Kidney tubule cell (primary cell): ENCODE measurements around the gene TJP3.
"Not testable (repeated sequence)": the region's sequence is repeated elsewhere in the genome, so short reads cannot be mapped to it uniquely, and the experiment has no call there.

Experiments
- DNase-seq: peaks from one replicate; pipeline ENCODE4 v3.0.0-alpha.2; 2018; ENCODE audit warnings: low spot score

Gene TJP3

GRCh38 chr19:3708207-3708931 is at the start of gene TJP3:
Gene TJP3, plus strand, starts transcription at chr19:3708384. Its CDS starts 20,049 bp downstream, at chr19:3728433.
- DNase-seq, result peak; percentile 47

- no peak for DNase-seq
Measured at GRCh38 chr19:3658870-3659745, 49.1 kb upstream of the TJP3 start.

GRCh38 chr19:3659746-3660112 is 48.5 kb upstream of the TJP3 start:
- DNase-seq, result no peak

- DNase-seq, result no peak
Measured at GRCh38 chr19:3660493-3661219, 47.5 kb upstream of the TJP3 start.

GRCh38 chr19:3661284-3662238 is 46.6 kb upstream of the TJP3 start:
- DNase-seq, result no peak

- DNase-seq, result no peak
Measured at GRCh38 chr19:3663838-3664237, 44.3 kb upstream of the TJP3 start.

GRCh38 chr19:3664879-3665642 is 43.1 kb upstream of the TJP3 start:
- no peak for DNase-seq

- peak; percentile 28 for DNase-seq
Measured at GRCh38 chr19:3665681-3666544, 42.3 kb upstream of the TJP3 start.

GRCh38 chr19:3666545-3666856 is 41.7 kb upstream of the TJP3 start:
- not testable (repeated sequence) for DNase-seq

- DNase-seq, result no peak
Measured at GRCh38 chr19:3667037-3667638, 41.0 kb upstream of the TJP3 start.

GRCh38 chr19:3667766-3668165 is 40.4 kb upstream of the TJP3 start:
- DNase-seq, result no peak

GRCh38 chr19:3668331-3669081 is 39.7 kb upstream of the TJP3 start:
- DNase-seq, result no peak

- no peak for DNase-seq
Measured at GRCh38 chr19:3669082-3669946, 38.9 kb upstream of the TJP3 start.

- no peak for DNase-seq
Measured at GRCh38 chr19:3669947-3670795, 38.0 kb upstream of the TJP3 start.

GRCh38 chr19:3670796-3671679 is 37.1 kb upstream of the TJP3 start:
- DNase-seq, result no peak
